MM.1S (cell line): ENCODE results near the gene EFHD2.
A peak's percentile ranks its signal among the peaks of the same experiment; 100 is the strongest.

Experiments
- DNase-seq: peaks from one replicate; pipeline ENCODE4 v3.0.0-alpha.2; 2015
- H2AFZ ChIP-seq: fragments of 300-600 bp; sonication (generic); 2 replicates; pipeline ENCODE4 v1.6.0; 2016; ENCODE audit warnings: antibody characterized with exemption, low read length
- H3F3A ChIP-seq: fragments of 300-600 bp; sonication (generic); 2 replicates; pipeline ENCODE4 v1.6.1; 2016; ENCODE audit warnings: mild to moderate bottlenecking, antibody characterized with exemption, low read length, moderate library complexity, mixed read lengths; ENCODE audit not compliant: insufficient read depth
- H3K27ac ChIP-seq: fragments of 300-600 bp; sonication (generic); 2 replicates; pipeline ENCODE4 v1.5.1; 2016; ENCODE audit warnings: mild to moderate bottlenecking, low read length
- H3K27me3 ChIP-seq: fragments of 300-600 bp; sonication (generic); replicated peaks from 2 replicates; pipeline ENCODE4 v1.6.0; 2016; ENCODE audit warnings: low read length; ENCODE audit not compliant: insufficient read depth
- H3K36me3 ChIP-seq: fragments of 300-600 bp; sonication (generic); replicated peaks from 2 replicates; pipeline ENCODE4 v1.6.1; 2016; ENCODE audit warnings: mild to moderate bottlenecking, low read length, mixed read lengths; ENCODE audit not compliant: insufficient read depth
- H3K4me1 ChIP-seq: fragments of 300-600 bp; sonication (generic); 2 replicates; pipeline ENCODE4 v1.6.1; 2016; ENCODE audit warnings: low read length, mixed read lengths
- H3K4me2 ChIP-seq: fragments of 300-600 bp; sonication (generic); 2 replicates; pipeline ENCODE4 v1.6.0; 2016; ENCODE audit warnings: low read depth, low read length
- H3K4me3 ChIP-seq: fragments of 300-600 bp; sonication (generic); 2 replicates; pipeline ENCODE4 v1.5.1; 2016; ENCODE audit warnings: low read length, mixed read lengths
- H3K79me2 ChIP-seq: fragments of 300-600 bp; sonication (generic); 2 replicates; pipeline ENCODE4 v1.6.1; 2016; ENCODE audit warnings: mixed run types, low read length, mixed read lengths
- H3K9ac ChIP-seq: fragments of 300-600 bp; sonication (generic); 2 replicates; pipeline ENCODE4 v1.6.1; 2016; ENCODE audit warnings: low read length, mixed read lengths
- H3K9me2 ChIP-seq: fragments of 300-600 bp; sonication (generic); replicated peaks from 2 replicates; pipeline ENCODE4 v1.6.1; 2016; ENCODE audit warnings: mild to moderate bottlenecking, low read length, mixed read lengths; ENCODE audit not compliant: insufficient read depth
- H3K9me3 ChIP-seq: fragments of 300-600 bp; sonication (generic); replicated peaks from 2 replicates; pipeline ENCODE4 v1.6.1; 2016; ENCODE audit warnings: mild to moderate bottlenecking, low read length, mixed read lengths; ENCODE audit not compliant: insufficient read depth
- H4K20me1 ChIP-seq: fragments of 300-600 bp; sonication (generic); 2 replicates; pipeline ENCODE4 v1.6.1; 2016; ENCODE audit warnings: mild to moderate bottlenecking, low read length, moderate library complexity, mixed read lengths; ENCODE audit not compliant: insufficient read depth
- EZH2 ChIP-seq: fragments of 300-600 bp; sonication (generic); optimal IDR thresholded peaks from 2 replicates; pipeline ENCODE3; 2017; ENCODE audit warnings: low read depth, mild to moderate bottlenecking, antibody characterized with exemption, low read length, mixed read lengths
- EZH2phosphoT487 ChIP-seq: fragments of 300-600 bp; sonication (generic); IDR thresholded peaks from 2 replicates; pipeline ENCODE4 v1.6.1; 2018; ENCODE audit warnings: antibody characterized with exemption, low read length
- TF ChIP-seq, protein P1 (sequence below): fragments of 300-600 bp; sonication (generic); IDR thresholded peaks from 2 replicates; pipeline ENCODE4 v1.5.1; 2016; ENCODE audit warnings: antibody characterized with exemption, low read length, mixed read lengths

EFHD2 gene

DNA sequence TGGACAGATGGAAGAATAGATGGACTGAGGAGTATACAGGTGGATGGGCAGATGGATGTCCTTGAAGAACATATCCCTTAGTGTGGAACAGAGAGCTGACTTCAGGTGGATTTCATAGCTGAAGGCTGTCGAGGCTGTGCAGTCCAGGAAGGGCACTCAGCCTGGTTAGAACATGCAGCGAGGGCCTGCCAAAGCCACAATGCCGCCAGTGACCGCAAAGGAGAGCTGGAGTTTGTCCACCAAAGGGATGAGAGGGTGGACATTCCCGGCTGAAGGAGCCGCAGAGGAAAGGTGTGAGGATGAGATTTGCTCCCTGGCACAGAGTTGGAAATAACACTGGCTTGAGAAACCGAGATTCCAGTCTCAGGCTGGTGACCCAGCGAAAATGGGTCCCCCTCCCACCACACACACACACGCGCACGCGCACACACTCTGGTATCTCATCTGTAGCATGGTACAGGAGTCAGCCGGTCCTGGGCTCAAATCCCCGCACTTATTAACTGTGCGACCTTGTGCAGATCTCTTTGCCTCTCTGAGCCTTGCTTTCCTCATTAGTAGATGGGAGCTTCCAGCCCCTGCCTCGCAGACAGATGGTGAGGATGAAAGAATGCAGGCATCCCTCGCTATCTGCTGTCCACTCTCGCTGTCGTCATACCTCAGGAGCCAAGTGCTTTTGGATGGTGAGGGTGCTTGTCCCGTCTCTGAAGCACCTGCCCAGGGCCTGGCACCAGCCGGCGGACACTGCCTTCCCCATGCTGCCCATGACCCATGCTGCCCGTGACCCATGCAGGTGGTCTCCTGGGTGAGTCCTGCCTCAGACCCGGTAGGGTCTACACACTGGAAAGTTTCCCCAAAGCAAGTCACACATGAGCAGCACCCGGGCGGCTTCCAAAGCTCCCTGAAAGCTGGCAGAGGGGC, 26.8 kb upstream of the EFHD2 start:
- Histone ChIP-seq H3K9me2 (no peaks in the 10 kb centered on the region), H3K4me3 (no peak overlapping the region), H3K27ac (no peak overlapping the region), H2AFZ (no peak overlapping the region), H3K9me3 (no peaks in the 10 kb centered on the region), H3F3A (no peaks in the 10 kb centered on the region), H3K4me1 (peaks cover 4% of the 10 kb centered on the region; the same call in 1 of the 2 replicates), H3K9ac (no peak overlapping the region), H3K79me2 (no peaks in the 10 kb centered on the region), H3K27me3 (no peaks in the 10 kb centered on the region), H3K4me2 (no peak overlapping the region), H4K20me1 (no peaks in the 10 kb centered on the region), H3K36me3 (no peaks in the 10 kb centered on the region)
- TF ChIP-seq EZH2phosphoT487 (no peak), EZH2 (no peak)
- no peak for DNase-seq

DNA sequence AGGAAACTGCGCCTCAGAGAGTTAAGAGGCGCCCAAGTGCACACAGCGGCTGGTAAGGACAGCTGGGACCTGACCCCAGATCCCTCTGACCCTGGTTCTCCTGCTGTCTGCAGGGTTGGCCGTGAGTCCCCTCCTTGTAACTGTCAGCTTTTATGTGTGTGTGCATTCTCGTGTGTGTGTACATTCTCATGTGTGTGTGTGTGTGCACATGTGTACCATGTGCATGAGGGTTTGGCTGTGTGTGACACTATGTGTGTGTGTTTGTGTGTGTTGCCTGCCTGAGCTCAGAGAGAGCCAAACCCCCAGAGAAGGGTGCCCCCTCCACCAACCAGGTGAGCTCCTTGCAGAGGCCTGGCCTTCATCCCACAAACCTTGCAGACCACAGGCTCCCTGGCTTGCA, 25.9 kb upstream of the EFHD2 start:
- no peak overlapping the region for H3K9ac ChIP-seq
- no peak overlapping the region for H3K27ac ChIP-seq
- no peaks in the 10 kb centered on the region for H3K36me3 ChIP-seq
- H4K20me1 ChIP-seq: no peaks in the 10 kb centered on the region
- no peaks in the 10 kb centered on the region for H3K9me2 ChIP-seq
- no peaks in the 10 kb centered on the region for H3K9me3 ChIP-seq
- no peak for DNase-seq
- H3K4me1 ChIP-seq: peaks cover 4% of the 10 kb centered on the region; the same call in 1 of the 2 replicates
- H3K4me3 ChIP-seq: no peak overlapping the region
- H3K79me2 ChIP-seq: no peaks in the 10 kb centered on the region
- no peaks in the 10 kb centered on the region for H3K27me3 ChIP-seq
- TF ChIP-seq EZH2 (no peak), EZH2phosphoT487 (no peak)
- TF ChIP-seq, protein P1, sequence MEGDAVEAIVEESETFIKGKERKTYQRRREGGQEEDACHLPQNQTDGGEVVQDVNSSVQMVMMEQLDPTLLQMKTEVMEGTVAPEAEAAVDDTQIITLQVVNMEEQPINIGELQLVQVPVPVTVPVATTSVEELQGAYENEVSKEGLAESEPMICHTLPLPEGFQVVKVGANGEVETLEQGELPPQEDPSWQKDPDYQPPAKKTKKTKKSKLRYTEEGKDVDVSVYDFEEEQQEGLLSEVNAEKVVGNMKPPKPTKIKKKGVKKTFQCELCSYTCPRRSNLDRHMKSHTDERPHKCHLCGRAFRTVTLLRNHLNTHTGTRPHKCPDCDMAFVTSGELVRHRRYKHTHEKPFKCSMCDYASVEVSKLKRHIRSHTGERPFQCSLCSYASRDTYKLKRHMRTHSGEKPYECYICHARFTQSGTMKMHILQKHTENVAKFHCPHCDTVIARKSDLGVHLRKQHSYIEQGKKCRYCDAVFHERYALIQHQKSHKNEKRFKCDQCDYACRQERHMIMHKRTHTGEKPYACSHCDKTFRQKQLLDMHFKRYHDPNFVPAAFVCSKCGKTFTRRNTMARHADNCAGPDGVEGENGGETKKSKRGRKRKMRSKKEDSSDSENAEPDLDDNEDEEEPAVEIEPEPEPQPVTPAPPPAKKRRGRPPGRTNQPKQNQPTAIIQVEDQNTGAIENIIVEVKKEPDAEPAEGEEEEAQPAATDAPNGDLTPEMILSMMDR: no peak
- peak overlapping the region; percentile 92; the same call in 1 of the 2 replicates for H2AFZ ChIP-seq
- no peak overlapping the region; the same call in 1 of the 2 replicates for H3K4me2 ChIP-seq
- no peaks in the 10 kb centered on the region for H3F3A ChIP-seq

DNA sequence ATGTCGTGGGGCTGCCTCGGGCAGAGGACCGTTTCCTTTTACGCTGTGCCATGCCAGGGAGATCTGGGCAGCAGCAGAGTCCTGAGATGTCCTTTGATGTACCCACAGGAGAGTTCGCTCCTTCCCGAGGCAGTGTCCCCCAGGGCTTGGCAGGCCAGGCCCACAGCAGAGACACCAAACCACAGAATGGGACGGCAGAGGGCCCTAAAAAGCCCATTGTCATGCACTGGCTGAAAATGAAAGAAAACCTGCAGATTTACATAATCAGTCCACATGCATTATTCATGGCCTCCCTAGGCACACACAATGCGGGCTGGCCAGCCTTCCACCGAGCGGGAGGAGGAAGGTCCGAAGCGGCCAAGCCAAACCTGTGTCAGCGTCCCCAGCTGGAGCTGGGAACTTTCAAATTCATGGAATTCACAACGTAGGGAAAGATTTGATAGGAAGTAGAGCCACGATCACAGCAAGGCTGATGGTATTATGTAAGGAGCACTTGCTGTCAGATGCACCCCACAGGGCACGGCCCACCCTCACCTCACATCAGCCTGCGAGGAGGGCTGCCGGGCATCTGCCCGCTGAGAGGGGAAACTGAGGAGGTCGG, 25.3 kb upstream of the EFHD2 start:
- peak; percentile 58 for DNase-seq
- no peaks in the 10 kb centered on the region for H4K20me1 ChIP-seq
- peak overlapping the region; percentile 92 for H2AFZ ChIP-seq
- H3F3A ChIP-seq: no peaks in the 10 kb centered on the region
- H3K27me3 ChIP-seq: no peaks in the 10 kb centered on the region
- peak overlapping the region; percentile 22; the same call in 1 of the 2 replicates for H3K9ac ChIP-seq
- TF ChIP-seq EZH2 (no peak), EZH2phosphoT487 (no peak)
- TF ChIP-seq, protein P1: no peak
- H3K4me2 ChIP-seq: peak overlapping the region; percentile 93
- H3K4me3 ChIP-seq: peak overlapping the region; percentile 50
- H3K4me1 ChIP-seq: peaks cover 4% of the 10 kb centered on the region; the same call in 1 of the 2 replicates
- no peaks in the 10 kb centered on the region for H3K79me2 ChIP-seq
- no peaks in the 10 kb centered on the region for H3K9me2 ChIP-seq
- H3K36me3 ChIP-seq: no peaks in the 10 kb centered on the region
- no peak overlapping the region for H3K27ac ChIP-seq
- no peaks in the 10 kb centered on the region for H3K9me3 ChIP-seq
